Peyer's patch (tissue), 4 donors: ENCODE data around the gene HTT. TPM values are rescaled to one million over a fixed set of nuclear protein-coding genes. Genes with fewer than 3 reads are reported as not detected.

Experiments used
- DNase-seq, 3 donors: peaks; one replicate each; pipeline ENCODE4 v3.0.0-alpha.2; 2017 to 2019
- H3K27ac ChIP-seq, 4 donors: fragments of 200-600 bp; sonication (generic); one replicate each; pipeline ENCODE4 v1.5.1; 2016 to 2019
- H3K27me3 ChIP-seq, 2 donors: fragments of 200-600 bp; sonication (generic); one replicate each; pipeline ENCODE4 v1.5.1; 2019
- H3K36me3 ChIP-seq, 3 donors: fragments of 200-600 bp; sonication (generic); one replicate each; pipeline ENCODE4 v1.5.1; 2016 to 2019
- H3K4me1 ChIP-seq, 4 donors: fragments of 200-600 bp; sonication (generic); one replicate each; pipeline ENCODE4 v1.5.1; 2016 to 2019
- H3K4me3 ChIP-seq, 4 donors: fragments of 200-600 bp; sonication (generic); 1 replicate in 3 of 4; 2 replicates in 1 of 4; pipeline ENCODE4 v1.5.1; 2016 to 2019; ENCODE audit warnings: mild to moderate bottlenecking in 1 of 4
- H3K9me3 ChIP-seq, 4 donors: fragments of 200-600 bp; sonication (generic); one replicate each; pipeline ENCODE4 v1.5.1; 2016 to 2019; ENCODE audit warnings: mild to moderate bottlenecking in 1 of 4
- CTCF ChIP-seq, 6 experiments: fragments of 450-650 bp in 4 of 6; fragments of 200-600 bp in 2 of 6; sonication (generic) in 1 of 6; IDR thresholded peaks; one replicate each; pipeline ENCODE4 v1.5.1; 2017 to 2019; ENCODE audit warnings: antibody characterized with exemption in 6 of 6, mild to moderate bottlenecking in 3 of 6, moderate library complexity in 1 of 6
- POLR2A ChIP-seq, 2 donors: fragments of 450-650 bp; IDR thresholded peaks; one replicate each; pipeline ENCODE4 v1.5.1; 2017; ENCODE audit warnings: antibody characterized with exemption in 2 of 2, mild to moderate bottlenecking in 2 of 2, moderate library complexity in 2 of 2
- total RNA-seq, 4 donors: library from RNA; depleted of rRNA; stranded (reverse); fragments of >200 nt; gene quantifications; one replicate each; pipeline ENCODE4 v1.1.0, GENCODE V29; 2016

The HTT gene
- total RNA-seq, 4 donors from 2014 or later = 62.3 to 133 (median 113) TPM

GRCh38 chr4:3283483-3283882 is 209.0 kb downstream of the HTT start:
- no peak for DNase-seq
- Histone ChIP-seq H3K9me3 (no peaks in the 10 kb centered on the region), H3K36me3 (no peaks in the 10 kb centered on the region), H3K27me3 (no peaks in the 10 kb centered on the region), H3K4me1 (peaks cover 0 to 14% (median 2%) of the 10 kb centered on the region in 4 donors), H3K4me3 (no peak overlapping the region), H3K27ac (no peak overlapping the region)
- no peak for TF ChIP-seq POLR2A (IDR thresholded peaks at IDR 0.05)
- TF ChIP-seq CTCF (IDR thresholded peaks at IDR 0.05) = no peak

GRCh38 chr4:3283916-3284315 is 209.4 kb downstream of the HTT start:
- Histone ChIP-seq H3K9me3 (no peaks in the 10 kb centered on the region), H3K4me1 (peaks cover 0 to 14% (median 2%) of the 10 kb centered on the region in 4 donors), H3K27me3 (no peaks in the 10 kb centered on the region), H3K4me3 (no peak overlapping the region), H3K36me3 (no peaks in the 10 kb centered on the region), H3K27ac (no peak overlapping the region)
- TF ChIP-seq POLR2A (IDR thresholded peaks at IDR 0.05) (no peak), CTCF (IDR thresholded peaks at IDR 0.05) (no peak)
- peak in 1 of 3 donors; percentile 24 for DNase-seq

- Histone ChIP-seq H3K4me1 (peaks cover 0 to 14% (median 2%) of the 10 kb centered on the region in 4 donors), H3K27me3 (no peaks in the 10 kb centered on the region), H3K9me3 (no peaks in the 10 kb centered on the region), H3K4me3 (no peak overlapping the region), H3K27ac (no peak overlapping the region), H3K36me3 (no peaks in the 10 kb centered on the region)
- TF ChIP-seq CTCF (IDR thresholded peaks at IDR 0.05) (no peak), POLR2A (IDR thresholded peaks at IDR 0.05) (no peak)
- DNase-seq = peak in 1 of 3 donors; percentile 39
Observed at GRCh38 chr4:3284734-3285557, 210.5 kb downstream of the HTT start.

GRCh38 chr4:3285558-3286334 is 211.3 kb downstream of the HTT start:
- no peak overlapping the region for H3K27ac ChIP-seq
- no peak for TF ChIP-seq POLR2A (IDR thresholded peaks at IDR 0.05)
- TF ChIP-seq CTCF (IDR thresholded peaks at IDR 0.05) = no peak
- H3K36me3 ChIP-seq = no peaks in the 10 kb centered on the region
- no peak overlapping the region for H3K4me3 ChIP-seq
- H3K9me3 ChIP-seq = no peaks in the 10 kb centered on the region
- DNase-seq = peak in 1 of 3 donors; percentile 80
- peaks cover 0 to 14% (median 4%) of the 10 kb centered on the region in 4 donors for H3K4me1 ChIP-seq
- no peaks in the 10 kb centered on the region for H3K27me3 ChIP-seq

GRCh38 chr4:3286335-3287175 is 212.1 kb downstream of the HTT start:
- Histone ChIP-seq H3K9me3 (no peaks in the 10 kb centered on the region), H3K4me1 (peaks cover 0 to 16% (median 8%) of the 10 kb centered on the region in 4 donors), H3K4me3 (no peak overlapping the region), H3K36me3 (no peaks in the 10 kb centered on the region), H3K27me3 (no peaks in the 10 kb centered on the region), H3K27ac (no peak overlapping the region)
- TF ChIP-seq CTCF (IDR thresholded peaks at IDR 0.05) (no peak), POLR2A (IDR thresholded peaks at IDR 0.05) (no peak)
- DNase-seq = peak in 2 of 3 donors; percentile 29 to 71
